GM10266 (cell line): Measurements from ENCODE around the gene FITM1.

Experiments used
- DNase-seq: peaks from one replicate; pipeline ENCODE4 v3.0.0; 2012; ENCODE audit errors: extremely low spot score
- CTCF ChIP-seq: IDR thresholded peaks from 2 replicates; pipeline ENCODE4 v1.5.1; 2012; ENCODE audit warnings: mild to moderate bottlenecking, low read depth; ENCODE audit not compliant: control insufficient read depth, insufficient read depth; ENCODE audit errors: missing control alignments

The FITM1 gene

GRCh38 chr14:24146453-24146977 is 16.1 kb downstream of the FITM1 start, which contains the start of gene PSME2:
Gene PSME2, minus strand, starts transcription at chr14:24146610. Its CDS starts 29 bp downstream, at chr14:24146581.
- DNase-seq, result peak; percentile 98
- peak; percentile 2 for TF ChIP-seq CTCF

DNA sequence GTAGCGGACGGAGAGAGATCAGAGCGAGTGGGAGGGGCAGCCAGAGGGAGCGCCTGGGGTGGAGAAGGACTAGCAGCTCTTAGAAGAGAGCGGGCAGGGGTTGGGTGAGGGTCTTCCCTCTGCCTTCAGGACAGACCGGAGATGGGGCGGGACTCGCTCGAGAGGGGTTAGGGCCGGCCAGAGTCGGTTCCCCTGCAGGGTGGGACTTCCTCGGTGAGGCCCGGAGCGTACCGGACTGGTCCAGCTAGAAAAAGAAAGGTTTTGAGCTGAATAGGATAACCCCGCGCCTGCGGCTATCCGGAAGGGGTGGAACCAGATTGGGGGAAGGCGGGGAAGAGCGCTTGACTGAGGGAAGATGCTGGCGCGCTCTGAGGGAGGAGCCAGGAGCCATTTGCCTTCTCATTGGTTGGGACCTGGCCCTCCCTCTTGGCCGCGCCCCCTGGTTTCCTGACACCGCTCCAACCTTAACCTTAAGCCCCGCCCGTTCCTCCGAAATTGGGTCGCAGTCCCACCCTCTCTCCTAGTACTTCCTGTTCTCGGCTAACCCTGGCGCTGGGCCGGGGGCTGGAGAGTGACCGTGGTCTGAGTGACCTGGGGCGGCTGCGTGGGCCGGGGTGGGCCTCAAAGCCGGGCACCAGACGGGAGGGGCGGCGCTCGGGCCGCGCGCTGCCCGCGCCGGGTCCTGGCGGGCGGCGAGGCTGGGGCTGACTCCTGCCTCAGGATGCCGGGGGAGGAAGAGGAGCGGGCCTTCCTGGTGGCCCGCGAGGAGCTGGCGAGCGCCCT is 16.7 kb downstream of the FITM1 start, which contains the start of gene RNF31:
TSS of gene RNF31 (plus strand) at position 521 of the 783 bp plus-strand sequence. CDS start at position 722, 201 bp downstream.
- DNase-seq, result peak; percentile 99
- no peak for TF ChIP-seq CTCF

- DNase-seq, result no peak
Measured at GRCh38 chr14:24147761-24148428, 17.4 kb downstream of the FITM1 start.

GRCh38 chr14:24149302-24149969 is 19.0 kb downstream of the FITM1 start:
- no peak for DNase-seq
- no peak for TF ChIP-seq CTCF

More at GRCh38 chr14:24147761-24148428, 17.4 kb downstream of the FITM1 start:
- TF ChIP-seq CTCF, result no peak

DNA sequence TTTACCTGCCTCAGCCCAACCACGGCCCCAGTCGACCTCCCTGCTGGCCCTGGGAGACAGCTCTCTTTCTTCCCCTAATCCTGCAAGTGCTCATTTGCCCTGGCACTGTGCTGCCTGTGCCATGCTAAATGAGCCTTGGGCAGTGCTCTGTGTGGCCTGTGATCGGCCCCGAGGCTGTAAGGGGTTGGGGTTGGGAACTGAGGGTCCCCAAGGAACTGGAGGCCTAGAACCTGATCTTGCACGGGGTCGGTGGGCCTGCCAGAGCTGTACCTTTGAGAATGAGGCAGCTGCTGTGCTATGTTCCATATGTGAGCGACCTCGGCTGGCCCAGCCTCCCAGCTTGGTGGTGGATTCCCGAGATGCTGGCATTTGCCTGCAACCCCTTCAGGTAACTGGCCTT is 19.6 kb downstream of the FITM1 start:
- TF ChIP-seq CTCF, result no peak
- DNase-seq, result no peak

DNA sequence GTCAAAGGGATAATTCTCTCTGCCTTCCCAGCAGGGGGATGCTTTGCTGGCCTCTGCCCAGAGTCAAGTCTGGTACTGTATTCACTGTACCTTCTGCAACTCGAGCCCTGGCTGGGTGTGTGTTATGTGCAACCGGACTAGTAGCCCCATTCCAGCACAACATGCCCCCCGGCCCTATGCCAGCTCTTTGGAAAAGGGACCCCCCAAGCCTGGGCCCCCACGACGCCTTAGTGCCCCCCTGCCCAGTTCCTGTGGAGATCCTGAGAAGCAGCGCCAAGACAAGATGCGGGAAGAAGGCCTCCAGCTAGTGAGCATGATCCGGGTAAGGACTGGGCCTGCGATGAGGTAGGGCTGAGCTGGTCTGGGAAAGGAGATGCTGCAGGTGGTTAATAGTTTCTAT is 20.1 kb downstream of the FITM1 start:
- no peak for DNase-seq
- TF ChIP-seq CTCF, result no peak
